Type B pancreatic cell (in vitro differentiated cells): ENCODE results near the gene ZNF592. TPM values are rescaled to one million over a fixed set of nuclear protein-coding genes. Genes with fewer than 3 reads are reported as not detected.

Experiments used
- DNase-seq: peaks from one replicate; pipeline ENCODE4 v3.0.0; 2021; ENCODE audit warnings: mixed read lengths; ENCODE audit not compliant: unreplicated experiment; ENCODE audit errors: extremely low spot score
- H3K27ac Mint-ChIP-seq: 2 replicates; pipeline ENCODE4 v1.8.0; 2021; ENCODE audit warnings: mild to moderate bottlenecking, mixed read lengths
- H3K27me3 Mint-ChIP-seq: 2 replicates; pipeline ENCODE4 v1.8.0; 2021; ENCODE audit warnings: mixed read lengths
- H3K36me3 Mint-ChIP-seq: 2 replicates; pipeline ENCODE4 v1.8.0; 2021; ENCODE audit warnings: mixed read lengths
- H3K4me1 Mint-ChIP-seq: one replicate; pipeline ENCODE4 v1.8.0; 2021; ENCODE audit warnings: mixed read lengths; ENCODE audit not compliant: unreplicated experiment
- H3K4me3 Mint-ChIP-seq: 2 replicates; pipeline ENCODE4 v1.8.0; 2021; ENCODE audit warnings: mild to moderate bottlenecking, mixed read lengths
- H3K9me3 Mint-ChIP-seq: 2 replicates; pipeline ENCODE4 v1.8.0; 2021; ENCODE audit warnings: mixed read lengths
- total RNA-seq: library from RNA; stranded (reverse); gene quantifications from 2 replicates; pipeline ENCODE4 v1.2.1, GENCODE V29; 2021; ENCODE audit warnings: low replicate concordance
- TF ChIP-seq, protein P1 (sequence below): fragments of 200-600 bp; sonication (generic); conservative IDR thresholded peaks from 2 replicates; pipeline ENCODE4 v1.5.0; 2021; ENCODE audit warnings: antibody characterized with exemption, mild to moderate bottlenecking

Gene ZNF592
- total RNA-seq, 1 donor from 2014 or later, result 26.8 TPM

DNA sequence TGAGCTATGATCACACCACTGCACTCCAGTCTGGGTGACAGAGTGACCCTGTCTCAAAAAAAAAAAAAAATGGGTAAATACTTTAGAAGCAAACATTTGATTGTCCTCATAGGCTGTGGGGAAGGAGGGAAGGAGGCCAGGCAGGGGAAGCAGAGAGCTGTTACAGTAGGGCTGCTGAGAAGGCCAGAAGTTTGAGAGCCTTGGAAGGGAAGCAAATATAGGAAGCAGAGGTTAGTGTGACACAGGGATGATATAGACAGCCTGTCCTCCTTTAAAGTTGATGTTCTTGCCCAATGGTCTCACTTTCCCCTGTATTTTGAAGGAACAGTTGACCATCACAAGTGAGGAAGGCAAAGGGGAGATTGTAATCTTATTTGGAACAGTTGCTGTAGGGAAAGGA lies 63.4 kb downstream of the ZNF592 start:
- no peaks in the 10 kb centered on the region for H3K9me3 Mint-ChIP-seq
- no peak overlapping the region for H3K4me3 Mint-ChIP-seq
- H3K4me1 Mint-ChIP-seq, result peaks cover 4% of the 10 kb centered on the region
- TF ChIP-seq, protein P1, sequence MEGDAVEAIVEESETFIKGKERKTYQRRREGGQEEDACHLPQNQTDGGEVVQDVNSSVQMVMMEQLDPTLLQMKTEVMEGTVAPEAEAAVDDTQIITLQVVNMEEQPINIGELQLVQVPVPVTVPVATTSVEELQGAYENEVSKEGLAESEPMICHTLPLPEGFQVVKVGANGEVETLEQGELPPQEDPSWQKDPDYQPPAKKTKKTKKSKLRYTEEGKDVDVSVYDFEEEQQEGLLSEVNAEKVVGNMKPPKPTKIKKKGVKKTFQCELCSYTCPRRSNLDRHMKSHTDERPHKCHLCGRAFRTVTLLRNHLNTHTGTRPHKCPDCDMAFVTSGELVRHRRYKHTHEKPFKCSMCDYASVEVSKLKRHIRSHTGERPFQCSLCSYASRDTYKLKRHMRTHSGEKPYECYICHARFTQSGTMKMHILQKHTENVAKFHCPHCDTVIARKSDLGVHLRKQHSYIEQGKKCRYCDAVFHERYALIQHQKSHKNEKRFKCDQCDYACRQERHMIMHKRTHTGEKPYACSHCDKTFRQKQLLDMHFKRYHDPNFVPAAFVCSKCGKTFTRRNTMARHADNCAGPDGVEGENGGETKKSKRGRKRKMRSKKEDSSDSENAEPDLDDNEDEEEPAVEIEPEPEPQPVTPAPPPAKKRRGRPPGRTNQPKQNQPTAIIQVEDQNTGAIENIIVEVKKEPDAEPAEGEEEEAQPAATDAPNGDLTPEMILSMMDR, result no peak
- peaks cover 8% of the 10 kb centered on the region for H3K27me3 Mint-ChIP-seq
- H3K36me3 Mint-ChIP-seq, result peaks cover 9% of the 10 kb centered on the region
- no peak overlapping the region for H3K27ac Mint-ChIP-seq
- DNase-seq, result no peak

DNA sequence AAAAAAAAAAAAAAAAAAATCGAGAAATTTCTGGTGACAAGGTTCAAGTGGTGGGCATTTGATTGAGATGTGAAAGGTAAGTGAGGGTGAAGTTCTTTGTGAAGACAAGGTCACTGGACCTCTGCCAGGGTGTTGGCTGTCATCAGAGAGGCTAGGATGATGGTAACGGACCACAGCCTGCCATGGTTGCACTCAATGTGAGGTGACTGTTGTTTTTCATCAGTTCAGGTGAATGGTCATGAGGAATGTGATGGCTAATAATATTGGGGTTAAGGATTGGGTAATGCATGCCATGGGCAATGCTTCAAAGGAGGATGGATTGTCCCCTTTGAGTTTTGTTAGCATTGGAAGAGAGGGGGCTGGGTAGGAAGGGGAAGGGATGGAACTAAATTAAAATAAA lies 64.5 kb downstream of the ZNF592 start:
- Mint-ChIP-seq H3K27ac (no peak overlapping the region), H3K4me3 (no peak overlapping the region)
- DNase-seq, result no peak

DNA sequence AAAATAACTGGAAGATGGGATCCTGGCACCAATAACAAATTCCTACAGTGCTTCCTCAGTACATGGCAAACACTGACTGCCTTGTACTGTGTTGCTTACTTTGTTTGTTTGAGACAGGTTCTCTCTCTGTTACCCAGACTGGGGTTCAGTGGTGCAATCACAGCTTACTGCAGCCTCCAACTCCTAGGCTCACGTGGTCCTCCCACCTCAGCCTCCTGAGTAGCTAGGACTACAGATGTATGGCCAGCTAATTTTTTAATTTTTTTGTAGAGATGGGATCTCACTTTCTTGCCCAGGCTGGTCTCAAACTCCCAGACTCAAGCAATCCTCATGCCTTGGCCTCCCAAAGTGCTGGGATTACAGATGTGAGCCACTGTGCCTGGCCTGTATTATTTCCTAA lies 65.0 kb downstream of the ZNF592 start:
- Mint-ChIP-seq H3K4me3 (no peak overlapping the region), H3K9me3 (no peaks in the 10 kb centered on the region), H3K36me3 (peaks cover 6% of the 10 kb centered on the region)

More for the DNA sequence above, 64.5 kb downstream of the ZNF592 start:
- Mint-ChIP-seq H3K9me3 (no peaks in the 10 kb centered on the region), H3K36me3 (peaks cover 6% of the 10 kb centered on the region), H3K27me3 (peaks cover 8% of the 10 kb centered on the region), H3K4me1 (peaks cover 4% of the 10 kb centered on the region)
- TF ChIP-seq, protein P1, result no peak

DNA sequence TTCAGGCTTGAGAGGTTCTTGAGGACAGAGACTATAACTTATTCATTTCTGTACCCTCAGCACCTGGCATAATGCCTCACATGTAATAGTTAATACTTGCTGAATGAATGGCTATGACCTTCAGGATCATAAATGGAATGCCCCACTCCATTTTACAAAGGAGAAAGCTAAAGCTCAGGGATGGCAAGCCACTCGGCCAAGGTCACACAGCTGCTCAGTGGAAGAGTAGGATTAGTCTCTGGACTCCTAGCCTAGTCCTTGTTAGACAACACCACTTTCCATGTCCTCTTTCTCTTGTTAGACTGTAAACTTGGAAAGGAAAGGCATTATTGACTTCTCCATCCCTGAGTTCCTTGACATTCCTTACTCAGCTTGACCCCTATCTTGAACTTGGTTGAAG lies 65.5 kb downstream of the ZNF592 start:
- H3K4me1 Mint-ChIP-seq, result peaks cover 15% of the 10 kb centered on the region
- peaks cover 1% of the 10 kb centered on the region for H3K36me3 Mint-ChIP-seq
- H3K27ac Mint-ChIP-seq, result no peak overlapping the region
- H3K9me3 Mint-ChIP-seq, result no peaks in the 10 kb centered on the region
- TF ChIP-seq, protein P1, result no peak
- DNase-seq, result no peak
- peaks cover 10% of the 10 kb centered on the region for H3K27me3 Mint-ChIP-seq
- H3K4me3 Mint-ChIP-seq, result no peak overlapping the region

More for the DNA sequence above, 65.0 kb downstream of the ZNF592 start:
- H3K27ac Mint-ChIP-seq, result no peak overlapping the region
- peaks cover 10% of the 10 kb centered on the region for H3K27me3 Mint-ChIP-seq
- TF ChIP-seq, protein P1, result no peak
- no peak for DNase-seq
- peaks cover 10% of the 10 kb centered on the region for H3K4me1 Mint-ChIP-seq

DNA sequence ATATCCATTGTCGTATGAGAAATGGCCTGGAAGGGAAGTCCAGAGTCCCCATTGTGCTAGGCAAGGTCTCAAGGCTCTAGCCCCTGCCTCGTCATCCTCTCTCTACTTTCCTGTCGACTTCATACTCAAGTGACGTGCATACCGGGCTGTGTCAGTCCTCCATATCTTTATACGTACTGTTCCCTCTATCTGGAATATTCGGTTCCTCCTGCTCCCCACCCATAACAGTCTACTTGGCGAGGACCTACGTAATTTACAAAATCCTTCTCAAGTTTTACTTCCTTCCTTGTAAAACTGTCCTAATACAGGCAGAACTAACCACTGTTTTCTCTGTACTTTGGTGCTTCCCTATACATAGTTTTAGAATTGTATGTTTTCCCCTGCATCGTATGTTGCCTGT lies 66.5 kb downstream of the ZNF592 start:
- no peak overlapping the region for H3K27ac Mint-ChIP-seq
- H3K36me3 Mint-ChIP-seq, result no peaks in the 10 kb centered on the region
- DNase-seq, result no peak
- H3K9me3 Mint-ChIP-seq, result no peaks in the 10 kb centered on the region
- H3K4me3 Mint-ChIP-seq, result no peak overlapping the region
- TF ChIP-seq, protein P1, result no peak
- peaks cover 10% of the 10 kb centered on the region for H3K27me3 Mint-ChIP-seq
- H3K4me1 Mint-ChIP-seq, result peaks cover 20% of the 10 kb centered on the region
